ENCODE measurements around the gene ITGA5.
A peak's percentile ranks its signal among the peaks of the same experiment; 100 is the strongest.

The ITGA5 gene

DNA sequence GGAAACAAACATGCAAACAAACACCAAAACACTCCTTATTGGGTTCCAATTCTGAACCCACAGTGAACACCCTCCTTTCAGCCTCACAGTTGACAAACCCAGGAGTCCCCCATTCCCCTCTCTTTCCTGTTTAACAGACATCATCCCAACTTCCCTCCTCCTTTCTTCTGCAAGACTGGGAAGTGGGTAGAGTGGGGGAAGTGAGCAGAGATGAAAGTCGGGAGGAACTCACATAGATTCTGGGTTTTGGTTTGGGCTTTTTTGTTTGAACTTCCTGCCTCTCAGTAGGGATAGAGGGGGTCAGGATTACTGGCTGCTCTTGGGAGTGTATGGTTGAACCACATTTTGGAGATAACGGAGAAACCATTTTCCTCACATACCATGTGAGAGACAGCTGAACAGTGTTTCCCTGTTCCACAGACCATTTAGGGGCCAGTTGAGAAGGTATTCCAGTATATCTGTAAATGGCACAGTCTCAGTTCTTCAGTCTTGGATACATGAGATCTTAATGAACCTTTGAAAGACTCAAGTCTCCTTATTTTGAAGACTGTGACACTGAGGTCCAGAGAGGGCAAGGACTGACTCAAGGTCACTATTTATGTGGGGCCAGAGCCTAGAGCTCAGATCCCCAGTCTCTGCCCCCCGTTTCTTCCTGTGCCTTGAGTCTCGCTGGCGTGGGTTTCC is 50.9 kb downstream of the ITGA5 start:
- no peak for TF ChIP-seq MYC (IDR thresholded peaks at IDR 0.05; ENCODE audit: low read depth, low read length)
- TF ChIP-seq POLR2A (IDR thresholded peaks at IDR 0.05; ENCODE audit: extremely low read depth, insufficient read length), result no peak
- TF ChIP-seq, protein P1, sequence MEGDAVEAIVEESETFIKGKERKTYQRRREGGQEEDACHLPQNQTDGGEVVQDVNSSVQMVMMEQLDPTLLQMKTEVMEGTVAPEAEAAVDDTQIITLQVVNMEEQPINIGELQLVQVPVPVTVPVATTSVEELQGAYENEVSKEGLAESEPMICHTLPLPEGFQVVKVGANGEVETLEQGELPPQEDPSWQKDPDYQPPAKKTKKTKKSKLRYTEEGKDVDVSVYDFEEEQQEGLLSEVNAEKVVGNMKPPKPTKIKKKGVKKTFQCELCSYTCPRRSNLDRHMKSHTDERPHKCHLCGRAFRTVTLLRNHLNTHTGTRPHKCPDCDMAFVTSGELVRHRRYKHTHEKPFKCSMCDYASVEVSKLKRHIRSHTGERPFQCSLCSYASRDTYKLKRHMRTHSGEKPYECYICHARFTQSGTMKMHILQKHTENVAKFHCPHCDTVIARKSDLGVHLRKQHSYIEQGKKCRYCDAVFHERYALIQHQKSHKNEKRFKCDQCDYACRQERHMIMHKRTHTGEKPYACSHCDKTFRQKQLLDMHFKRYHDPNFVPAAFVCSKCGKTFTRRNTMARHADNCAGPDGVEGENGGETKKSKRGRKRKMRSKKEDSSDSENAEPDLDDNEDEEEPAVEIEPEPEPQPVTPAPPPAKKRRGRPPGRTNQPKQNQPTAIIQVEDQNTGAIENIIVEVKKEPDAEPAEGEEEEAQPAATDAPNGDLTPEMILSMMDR (IDR thresholded peaks at IDR 0.05; ENCODE audit: low read depth, low read length), result no peak
- TF ChIP-seq, protein P2, sequence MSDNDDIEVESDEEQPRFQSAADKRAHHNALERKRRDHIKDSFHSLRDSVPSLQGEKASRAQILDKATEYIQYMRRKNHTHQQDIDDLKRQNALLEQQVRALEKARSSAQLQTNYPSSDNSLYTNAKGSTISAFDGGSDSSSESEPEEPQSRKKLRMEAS (IDR thresholded peaks at IDR 0.05; ENCODE audit: low read depth, low read length), result no peak
- H3K4me3 ChIP-seq (ENCODE audit: low read depth, low read length), result peak overlapping the region; percentile 51
- no peak for DNase-seq (ENCODE audit: low read depth)

DNA sequence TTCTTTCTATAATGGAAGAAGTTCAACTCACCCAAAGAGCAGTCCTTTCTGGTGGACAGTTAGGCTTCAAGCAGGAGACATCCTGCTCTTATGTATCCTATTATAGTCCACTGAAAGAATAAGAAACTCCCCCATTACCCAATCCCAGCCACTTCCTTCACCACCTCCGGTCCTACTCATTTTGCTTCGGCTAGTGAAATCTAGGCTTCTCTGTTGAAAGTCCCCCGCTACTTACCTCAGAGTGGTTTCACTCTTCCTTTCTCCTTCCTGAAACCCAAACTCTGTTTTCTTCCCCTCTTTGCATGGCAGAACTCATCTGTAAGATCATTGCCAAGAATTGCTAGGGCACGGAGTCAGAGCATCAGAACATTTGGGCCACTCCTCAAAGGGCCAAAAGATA is 54.7 kb downstream of the ITGA5 start, which contains the start of gene GPR84:
Gene GPR84 (minus strand): TSS at position 74 of the 400 bp plus-strand sequence. CDS start 635 bp downstream, outside the sequence.
- TF ChIP-seq, protein P1 (IDR thresholded peaks at IDR 0.05; ENCODE audit: low read depth, low read length), result no peak
- no peak for TF ChIP-seq MYC (IDR thresholded peaks at IDR 0.05; ENCODE audit: low read depth, low read length)
- TF ChIP-seq POLR2A (IDR thresholded peaks at IDR 0.05; ENCODE audit: extremely low read depth, insufficient read length), result peak; percentile 39
- TF ChIP-seq, protein P2 (IDR thresholded peaks at IDR 0.05; ENCODE audit: low read depth, low read length), result no peak
- peak; percentile 95 for DNase-seq (ENCODE audit: low read depth)
- peak within 1 kb of the TSS; percentile 79 for H3K4me3 ChIP-seq (ENCODE audit: low read depth, low read length)

DNA sequence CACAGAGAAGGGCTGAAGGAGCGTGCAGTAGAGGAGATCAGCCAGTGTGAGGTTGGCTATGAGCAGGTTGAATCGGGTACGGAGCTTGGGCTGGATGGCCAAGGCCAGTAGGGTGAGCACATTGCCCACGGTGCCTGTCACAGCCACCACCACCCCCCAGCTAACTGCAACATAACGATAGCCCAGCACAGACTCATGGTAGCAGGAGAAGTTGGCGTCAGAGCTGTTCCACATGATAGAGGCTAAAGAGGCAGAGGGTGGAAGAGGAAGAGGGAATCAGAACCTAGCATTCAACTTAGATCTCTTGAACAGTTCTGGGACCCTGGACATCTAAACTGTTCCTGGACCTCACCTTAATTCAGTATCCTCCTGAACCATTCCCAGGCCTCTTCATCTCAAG is 55.4 kb downstream of the ITGA5 start:
- H3K4me3 ChIP-seq (ENCODE audit: low read depth, low read length), result peak overlapping the region; percentile 79
- TF ChIP-seq, protein P2 (IDR thresholded peaks at IDR 0.05; ENCODE audit: low read depth, low read length), result peak; percentile 48; the same call in 1 of the 2 replicates
- TF ChIP-seq POLR2A (IDR thresholded peaks at IDR 0.05; ENCODE audit: extremely low read depth, insufficient read length), result no peak
- DNase-seq (ENCODE audit: low read depth), result peak; percentile 55

DNA sequence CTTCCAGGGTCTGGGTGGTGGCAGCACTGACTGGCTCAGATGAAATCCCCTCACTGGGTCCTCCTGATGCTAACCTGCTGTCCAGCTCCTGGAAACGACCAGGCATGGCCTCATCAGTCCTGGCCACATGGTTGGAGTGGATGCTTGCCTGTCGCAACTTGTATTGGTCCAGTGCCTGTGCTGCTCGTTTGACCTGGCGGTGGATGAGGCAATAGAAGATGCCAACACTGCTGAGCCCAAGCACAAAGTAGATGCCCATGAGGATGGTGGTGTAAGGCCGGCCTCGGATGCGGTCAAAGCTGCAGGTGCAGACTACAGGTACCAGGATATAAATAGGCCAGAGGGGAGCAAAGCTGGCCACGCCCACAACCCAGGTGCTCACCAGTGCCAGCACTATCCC is 56.0 kb downstream of the ITGA5 start:
- no peak for DNase-seq (ENCODE audit: low read depth)
- TF ChIP-seq POLR2A (IDR thresholded peaks at IDR 0.05; ENCODE audit: extremely low read depth, insufficient read length) (no peak), MYC (IDR thresholded peaks at IDR 0.05; ENCODE audit: low read depth, low read length) (no peak)
- TF ChIP-seq, protein P1 (IDR thresholded peaks at IDR 0.05; ENCODE audit: low read depth, low read length), result no peak
- TF ChIP-seq, protein P2 (IDR thresholded peaks at IDR 0.05; ENCODE audit: low read depth, low read length), result no peak
- H3K4me3 ChIP-seq (ENCODE audit: low read depth, low read length), result peak overlapping the region; percentile 79

DNA sequence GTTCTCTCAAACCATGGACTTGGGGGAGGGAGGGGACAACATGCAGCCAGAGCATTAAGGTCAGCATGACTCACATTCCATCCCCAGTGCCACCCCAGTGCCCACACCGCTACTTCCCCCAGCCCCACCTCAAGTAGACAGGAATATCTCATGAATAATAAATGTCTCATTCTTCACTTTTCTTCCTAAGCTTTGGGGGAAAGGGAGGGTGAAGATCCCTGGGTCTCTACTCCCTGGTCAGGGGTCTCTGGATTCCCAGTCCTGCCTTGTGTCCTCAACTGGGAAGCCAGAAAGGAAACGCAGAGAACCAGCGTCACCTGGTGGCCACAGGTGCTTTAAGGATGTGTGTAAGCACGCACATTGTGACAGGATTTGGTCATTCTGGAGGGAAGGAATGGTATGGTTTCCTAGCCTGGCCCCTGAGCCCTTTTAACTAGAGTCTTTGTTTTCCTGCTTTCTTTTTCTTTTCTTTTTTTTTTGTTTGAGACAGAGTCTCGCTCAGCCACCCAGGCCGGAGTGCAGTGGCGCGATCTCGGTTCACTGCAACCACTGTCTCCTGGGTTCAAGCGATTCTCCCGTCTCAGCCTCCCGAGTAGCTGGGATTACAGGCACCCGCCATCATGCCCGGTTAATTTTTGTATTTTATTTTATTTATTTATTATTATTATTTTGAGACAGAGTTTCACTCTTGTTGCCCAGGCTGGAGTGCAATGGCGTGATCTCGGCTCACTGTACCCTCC is 58.2 kb downstream of the ITGA5 start:
- no peak overlapping the region for H3K4me3 ChIP-seq (ENCODE audit: low read depth, low read length)
- TF ChIP-seq, protein P1 (IDR thresholded peaks at IDR 0.05; ENCODE audit: low read depth, low read length), result peak; percentile 67
- TF ChIP-seq, protein P2 (IDR thresholded peaks at IDR 0.05; ENCODE audit: low read depth, low read length), result peak; percentile 21; the same call in 1 of the 2 replicates
- TF ChIP-seq POLR2A (IDR thresholded peaks at IDR 0.05; ENCODE audit: extremely low read depth, insufficient read length) (no peak), MYC (IDR thresholded peaks at IDR 0.05; ENCODE audit: low read depth, low read length) (peak; percentile 18; the same call in 1 of the 2 replicates)
- DNase-seq (ENCODE audit: low read depth), result peak; percentile 71

Data from NB4 (cell line).